ENCODE results near the gene LGALS3.

- TF ChIP-seq POLR2AphosphoS5 (IDR thresholded peaks at IDR 0.05; ENCODE audit: low read depth, low read length): no peak
- TF ChIP-seq, protein P1, sequence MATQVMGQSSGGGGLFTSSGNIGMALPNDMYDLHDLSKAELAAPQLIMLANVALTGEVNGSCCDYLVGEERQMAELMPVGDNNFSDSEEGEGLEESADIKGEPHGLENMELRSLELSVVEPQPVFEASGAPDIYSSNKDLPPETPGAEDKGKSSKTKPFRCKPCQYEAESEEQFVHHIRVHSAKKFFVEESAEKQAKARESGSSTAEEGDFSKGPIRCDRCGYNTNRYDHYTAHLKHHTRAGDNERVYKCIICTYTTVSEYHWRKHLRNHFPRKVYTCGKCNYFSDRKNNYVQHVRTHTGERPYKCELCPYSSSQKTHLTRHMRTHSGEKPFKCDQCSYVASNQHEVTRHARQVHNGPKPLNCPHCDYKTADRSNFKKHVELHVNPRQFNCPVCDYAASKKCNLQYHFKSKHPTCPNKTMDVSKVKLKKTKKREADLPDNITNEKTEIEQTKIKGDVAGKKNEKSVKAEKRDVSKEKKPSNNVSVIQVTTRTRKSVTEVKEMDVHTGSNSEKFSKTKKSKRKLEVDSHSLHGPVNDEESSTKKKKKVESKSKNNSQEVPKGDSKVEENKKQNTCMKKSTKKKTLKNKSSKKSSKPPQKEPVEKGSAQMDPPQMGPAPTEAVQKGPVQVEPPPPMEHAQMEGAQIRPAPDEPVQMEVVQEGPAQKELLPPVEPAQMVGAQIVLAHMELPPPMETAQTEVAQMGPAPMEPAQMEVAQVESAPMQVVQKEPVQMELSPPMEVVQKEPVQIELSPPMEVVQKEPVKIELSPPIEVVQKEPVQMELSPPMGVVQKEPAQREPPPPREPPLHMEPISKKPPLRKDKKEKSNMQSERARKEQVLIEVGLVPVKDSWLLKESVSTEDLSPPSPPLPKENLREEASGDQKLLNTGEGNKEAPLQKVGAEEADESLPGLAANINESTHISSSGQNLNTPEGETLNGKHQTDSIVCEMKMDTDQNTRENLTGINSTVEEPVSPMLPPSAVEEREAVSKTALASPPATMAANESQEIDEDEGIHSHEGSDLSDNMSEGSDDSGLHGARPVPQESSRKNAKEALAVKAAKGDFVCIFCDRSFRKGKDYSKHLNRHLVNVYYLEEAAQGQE (IDR thresholded peaks at IDR 0.05; ENCODE audit: insufficient read depth in 1 of 2, low read depth in 2 of 2, low read length in 2 of 2): no peak
These were observed 44.5 kb upstream of the LGALS3 start for GRCh38 chr14:55084401-55085059.
